H4 (cell line): ENCODE measurements around the gene DROSHA. TPM values are rescaled to one million over a fixed set of nuclear protein-coding genes. Genes with fewer than 3 reads are reported as not detected.
"Not testable (repeated sequence)": the region's sequence is repeated elsewhere in the genome, so short reads cannot be mapped to it uniquely, and the experiment has no call there.

Source experiments
- DNase-seq: peaks from one replicate; pipeline ENCODE4 v3.0.0-alpha.2; 2015; ENCODE audit warnings: low spot score
- total RNA-seq: library from RNA; depleted of rRNA; stranded (reverse); fragments of >200 nt; shearing (Covaris generic); gene quantifications from 2 replicates; pipeline ENCODE4 v1.2.3, GENCODE V29; 2014

Gene DROSHA
- total RNA-seq, 1 experiment from 2014 or later: 42.5 TPM

GRCh38 chr5:31416547-31416946, 115.3 kb downstream of the DROSHA start:
- DNase-seq: no peak

- DNase-seq: no peak
These were observed 115.9 kb downstream of the DROSHA start for GRCh38 chr5:31415960-31416359.

GRCh38 chr5:31415009-31415923, 116.6 kb downstream of the DROSHA start:
- no peak for DNase-seq

GRCh38 chr5:31413030-31413812, 118.7 kb downstream of the DROSHA start:
- DNase-seq: no peak

GRCh38 chr5:31412324-31412723, 119.6 kb downstream of the DROSHA start:
- DNase-seq: no peak

- no peak for DNase-seq
These were observed 121.8 kb downstream of the DROSHA start for GRCh38 chr5:31410089-31410488.

GRCh38 chr5:31408814-31409213, 123.1 kb downstream of the DROSHA start:
- DNase-seq: peak; percentile 34

GRCh38 chr5:31407921-31408693, 123.8 kb downstream of the DROSHA start:
- DNase-seq: no peak

GRCh38 chr5:31404325-31404724, 127.6 kb downstream of the DROSHA start:
- DNase-seq: no peak

- DNase-seq: no peak
These were observed 130.2 kb downstream of the DROSHA start for GRCh38 chr5:31401691-31402090.

GRCh38 chr5:31397926-31398557, 133.9 kb downstream of the DROSHA start:
- DNase-seq: no peak

- no peak for DNase-seq
These were observed 135.1 kb downstream of the DROSHA start for GRCh38 chr5:31396611-31397295.

GRCh38 chr5:31395450-31396045, 136.3 kb downstream of the DROSHA start:
- DNase-seq: not testable (repeated sequence)

GRCh38 chr5:31393126-31393525, 138.8 kb downstream of the DROSHA start:
- no peak for DNase-seq

- no peak for DNase-seq
These were observed 139.8 kb downstream of the DROSHA start for GRCh38 chr5:31392061-31392460.

GRCh38 chr5:31390256-31390655, 141.6 kb downstream of the DROSHA start:
- DNase-seq: no peak

GRCh38 chr5:31385774-31386537, 145.9 kb downstream of the DROSHA start:
- peak; percentile 80 for DNase-seq

- no peak for DNase-seq
These were observed 148.2 kb downstream of the DROSHA start for GRCh38 chr5:31383734-31384133.

GRCh38 chr5:31382051-31382878, 149.6 kb downstream of the DROSHA start:
- no peak for DNase-seq
